Loucy (cell line): Measurements from ENCODE around the gene SYCP2.

Experiments used
- H2AFZ ChIP-seq: fragments of 200-600 bp; sonication (generic); 2 replicates; pipeline ENCODE4 v1.6.0; 2016; ENCODE audit warnings: antibody characterized with exemption, mild to moderate bottlenecking, low read length, moderate library complexity
- H3F3A ChIP-seq: fragments of 200-600 bp; 2 replicates; pipeline ENCODE4 v1.6.0; 2016; ENCODE audit warnings: antibody characterized with exemption, low read depth, mild to moderate bottlenecking
- H3K27me3 ChIP-seq: fragments of 200-600 bp; sonication (generic); 2 replicates; pipeline ENCODE4 v1.6.1; 2014; ENCODE audit warnings: low read length, mild to moderate bottlenecking; ENCODE audit not compliant: insufficient read depth, poor library complexity, severe bottlenecking
- H3K36me3 ChIP-seq: fragments of 200-600 bp; sonication (generic); 2 replicates; pipeline ENCODE4 v1.6.1; 2016; ENCODE audit warnings: low read length; ENCODE audit not compliant: insufficient read depth
- H3K4me1 ChIP-seq: fragments of 200-600 bp; sonication (generic); 2 replicates; pipeline ENCODE4 v1.5.1; 2014; ENCODE audit warnings: low read length, mild to moderate bottlenecking; ENCODE audit not compliant: insufficient read depth, poor library complexity, severe bottlenecking
- H3K4me2 ChIP-seq: fragments of 200-600 bp; sonication (generic); 2 replicates; pipeline ENCODE4 v1.6.0; 2014; ENCODE audit warnings: antibody characterized with exemption, low read length, low read depth, mild to moderate bottlenecking; ENCODE audit not compliant: poor library complexity, severe bottlenecking
- H3K4me3 ChIP-seq: fragments of 200-600 bp; sonication (generic); 2 replicates; pipeline ENCODE4 v1.5.1; 2014; ENCODE audit warnings: low read length, mild to moderate bottlenecking, mixed read lengths; ENCODE audit not compliant: poor library complexity, severe bottlenecking
- H3K79me2 ChIP-seq: fragments of 200-600 bp; sonication (generic); 2 replicates; pipeline ENCODE4 v1.6.1; 2014; ENCODE audit warnings: low read length; ENCODE audit not compliant: insufficient read depth
- H3K9ac ChIP-seq: fragments of 200-600 bp; sonication (generic); 2 replicates; pipeline ENCODE4 v1.6.0; 2014; ENCODE audit warnings: mild to moderate bottlenecking, low read depth, low read length, moderate library complexity; ENCODE audit not compliant: poor library complexity, severe bottlenecking
- H3K9me2 ChIP-seq: fragments of 200-600 bp; sonication (generic); replicated peaks from 2 replicates; pipeline ENCODE4 v1.6.1; 2016; ENCODE audit warnings: low read depth, low read length, mixed read lengths
- H3K9me3 ChIP-seq: fragments of 200-600 bp; sonication (generic); 2 replicates; pipeline ENCODE4 v1.6.1; 2014; ENCODE audit warnings: mild to moderate bottlenecking, antibody characterized with exemption, low read length, low read depth; ENCODE audit not compliant: insufficient read depth
- H4K20me1 ChIP-seq: fragments of 200-600 bp; sonication (generic); 2 replicates; pipeline ENCODE4 v1.6.0; 2014; ENCODE audit warnings: antibody characterized with exemption, low read length, mild to moderate bottlenecking; ENCODE audit not compliant: insufficient read depth, poor library complexity, severe bottlenecking
- CTCF ChIP-seq: fragments of 200-600 bp; sonication (generic); conservative IDR thresholded peaks from 2 replicates; pipeline ENCODE4 v1.5.1; 2014; ENCODE audit warnings: mild to moderate bottlenecking, antibody characterized with exemption, low read length
- EZH2phosphoT487 ChIP-seq: fragments of 200-600 bp; IDR thresholded peaks from 2 replicates; pipeline ENCODE4 v1.6.1; 2018; ENCODE audit warnings: antibody characterized with exemption, mild to moderate bottlenecking, moderate library complexity, borderline replicate concordance

SYCP2 gene

GRCh38 chr20:59823491-59824259 is 109.8 kb downstream of the SYCP2 start:
- TF ChIP-seq EZH2phosphoT487 (no peak), CTCF (no peak)
- H3K4me2 ChIP-seq = no peak overlapping the region
- peaks cover 17% of the 10 kb centered on the region; the same call in 1 of the 2 replicates for H3K36me3 ChIP-seq
- H2AFZ ChIP-seq = no peak overlapping the region
- H3K9ac ChIP-seq = no peak overlapping the region
- H3K4me1 ChIP-seq = no peaks in the 10 kb centered on the region
- no peak overlapping the region for H3K4me3 ChIP-seq
- H3K79me2 ChIP-seq = no peaks in the 10 kb centered on the region
- H3K9me3 ChIP-seq = no peaks in the 10 kb centered on the region
- no peaks in the 10 kb centered on the region for H4K20me1 ChIP-seq
- no peaks in the 10 kb centered on the region for H3K27me3 ChIP-seq
- no peaks in the 10 kb centered on the region for H3F3A ChIP-seq
- no peaks in the 10 kb centered on the region for H3K9me2 ChIP-seq

DNA sequence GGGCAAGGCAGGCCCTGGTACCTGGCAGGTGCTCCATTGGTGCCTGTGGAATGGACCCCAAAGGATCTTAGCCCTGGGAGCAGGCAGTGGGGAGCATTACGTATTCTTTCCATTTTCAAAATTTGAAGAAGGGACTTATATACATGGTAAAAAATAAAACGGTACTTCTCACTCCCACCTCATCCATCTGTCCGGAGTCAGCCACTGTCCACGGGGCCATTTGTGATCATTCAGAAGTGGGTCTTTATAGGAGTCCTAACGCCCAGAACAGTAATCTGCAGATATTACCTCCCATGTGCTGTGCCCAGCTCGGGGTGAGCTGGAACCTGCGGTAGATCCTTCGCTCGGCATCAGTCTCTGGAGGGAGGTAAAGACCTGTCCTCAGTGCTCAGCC is 110.4 kb downstream of the SYCP2 start:
- H3K4me1 ChIP-seq = no peaks in the 10 kb centered on the region
- H3K9me2 ChIP-seq = no peaks in the 10 kb centered on the region
- H2AFZ ChIP-seq = no peak overlapping the region
- no peak overlapping the region for H3K9ac ChIP-seq
- H3K4me3 ChIP-seq = no peak overlapping the region
- H3K36me3 ChIP-seq = peaks cover 23% of the 10 kb centered on the region; the same call in 1 of the 2 replicates
- H4K20me1 ChIP-seq = no peaks in the 10 kb centered on the region
- H3F3A ChIP-seq = no peaks in the 10 kb centered on the region
- no peak overlapping the region for H3K4me2 ChIP-seq
- TF ChIP-seq EZH2phosphoT487 = no peak
- TF ChIP-seq CTCF = no peak
- H3K79me2 ChIP-seq = no peaks in the 10 kb centered on the region
- H3K27me3 ChIP-seq = no peaks in the 10 kb centered on the region
- H3K9me3 ChIP-seq = no peaks in the 10 kb centered on the region

GRCh38 chr20:59822291-59823029 is 111.0 kb downstream of the SYCP2 start:
- TF ChIP-seq EZH2phosphoT487 = no peak
- no peak for TF ChIP-seq CTCF
- Histone ChIP-seq H3K4me2 (no peak overlapping the region), H3F3A (no peaks in the 10 kb centered on the region), H3K79me2 (no peaks in the 10 kb centered on the region), H4K20me1 (no peaks in the 10 kb centered on the region), H2AFZ (no peak overlapping the region), H3K9me3 (no peaks in the 10 kb centered on the region), H3K9ac (no peak overlapping the region), H3K4me1 (no peaks in the 10 kb centered on the region), H3K9me2 (no peaks in the 10 kb centered on the region), H3K36me3 (peaks cover 23% of the 10 kb centered on the region; the same call in 1 of the 2 replicates), H3K4me3 (no peak overlapping the region), H3K27me3 (no peaks in the 10 kb centered on the region)
